IPS-18a (cell line): Measurements from ENCODE around the gene COL7A1.

Source experiments
- H3K27ac ChIP-seq: one replicate; pipeline ENCODE4 v1.5.1; 2013; ENCODE audit warnings: low read length
- H3K27me3 ChIP-seq: one replicate; pipeline ENCODE4 v1.6.1; 2013; ENCODE audit warnings: mild to moderate bottlenecking, low read length; ENCODE audit not compliant: control insufficient read depth, insufficient read depth
- H3K36me3 ChIP-seq: one replicate; pipeline ENCODE4 v1.6.1; 2013; ENCODE audit warnings: low read depth, low read length; ENCODE audit not compliant: control insufficient read depth
- H3K4me1 ChIP-seq: one replicate; pipeline ENCODE4 v1.6.1; 2013; ENCODE audit warnings: low read depth, low read length; ENCODE audit not compliant: control insufficient read depth
- H3K4me3 ChIP-seq: one replicate; pipeline ENCODE4 v1.5.1; 2013; ENCODE audit warnings: low read length
- H3K9ac ChIP-seq: one replicate; pipeline ENCODE4 v1.6.1; 2013; ENCODE audit warnings: mild to moderate bottlenecking, low read length, moderate library complexity
- H3K9me3 ChIP-seq: one replicate; pipeline ENCODE4 v1.6.1; 2013; ENCODE audit warnings: low read depth, low read length; ENCODE audit not compliant: control insufficient read depth

Gene COL7A1

DNA sequence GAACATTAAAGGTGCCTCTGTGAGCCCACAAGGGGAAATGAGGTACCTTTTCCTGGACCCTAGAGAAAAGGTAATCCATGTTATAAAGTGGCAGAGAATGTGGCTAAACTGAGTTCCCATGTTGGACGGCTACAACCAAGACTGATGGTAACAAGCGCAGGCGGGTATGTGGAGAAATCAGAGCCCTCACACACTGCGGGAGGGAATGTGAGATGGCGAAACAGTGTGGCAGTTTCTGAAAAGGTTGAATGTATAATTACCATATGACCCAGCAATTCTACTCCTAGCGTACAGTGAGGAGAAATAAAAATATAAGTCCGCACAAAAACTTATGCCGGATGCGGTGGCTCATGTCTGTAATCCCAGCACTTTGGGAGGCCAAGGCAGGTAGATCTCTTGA is 67.1 kb downstream of the COL7A1 start:
- Histone ChIP-seq H3K9me3 (no peaks in the 10 kb centered on the region), H3K27me3 (no peaks in the 10 kb centered on the region), H3K4me3 (no peak overlapping the region), H3K27ac (no peak overlapping the region), H3K36me3 (peaks cover 11% of the 10 kb centered on the region), H3K4me1 (no peaks in the 10 kb centered on the region), H3K9ac (no peak overlapping the region)

DNA sequence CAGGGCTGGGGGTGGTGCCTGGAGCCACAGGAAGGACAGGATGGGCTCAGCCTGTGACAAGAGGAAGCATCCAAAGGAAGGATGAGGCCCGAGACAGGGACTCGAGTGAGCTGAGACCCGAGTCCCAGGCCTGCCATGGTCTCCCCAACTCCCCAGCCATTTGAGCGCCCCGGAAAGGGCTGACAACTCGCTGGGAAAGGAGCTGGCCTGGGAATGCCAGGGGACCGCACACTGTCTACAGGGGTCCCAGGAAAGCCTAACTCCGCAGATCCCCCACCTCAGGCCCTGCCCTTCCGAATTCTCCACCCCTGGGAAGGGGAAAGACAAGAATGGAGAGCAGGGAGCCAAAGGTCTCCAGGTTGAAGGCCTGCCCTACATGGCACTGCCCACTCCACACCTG is 70.2 kb downstream of the COL7A1 start:
- Histone ChIP-seq H3K9me3 (no peaks in the 10 kb centered on the region), H3K27me3 (no peaks in the 10 kb centered on the region), H3K27ac (no peak overlapping the region), H3K9ac (no peak overlapping the region), H3K4me1 (no peaks in the 10 kb centered on the region), H3K4me3 (no peak overlapping the region), H3K36me3 (no peaks in the 10 kb centered on the region)

DNA sequence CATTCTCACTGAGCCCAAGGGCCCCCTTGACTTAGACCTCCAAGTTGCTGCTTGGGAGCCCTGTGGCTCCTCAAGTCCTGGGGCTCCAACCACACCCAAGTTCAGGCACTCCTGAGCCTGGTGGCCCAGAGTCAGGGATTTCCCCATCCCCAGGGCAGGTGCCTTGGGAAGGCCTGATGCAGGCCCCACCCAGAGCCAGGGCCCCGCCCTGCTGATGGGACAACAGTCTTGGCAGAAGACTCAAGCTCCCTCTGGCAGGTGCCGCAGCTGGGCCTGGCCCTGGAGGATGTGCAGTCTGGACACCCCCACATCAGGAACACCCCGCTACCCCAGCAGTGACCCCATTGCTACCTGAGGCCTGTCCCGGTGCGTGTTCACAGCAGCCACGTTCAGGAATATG is 73.5 kb downstream of the COL7A1 start:
- Histone ChIP-seq H3K9me3 (no peaks in the 10 kb centered on the region), H3K36me3 (no peaks in the 10 kb centered on the region), H3K4me1 (no peaks in the 10 kb centered on the region), H3K4me3 (no peak overlapping the region), H3K9ac (no peak overlapping the region), H3K27ac (no peak overlapping the region), H3K27me3 (no peaks in the 10 kb centered on the region)

DNA sequence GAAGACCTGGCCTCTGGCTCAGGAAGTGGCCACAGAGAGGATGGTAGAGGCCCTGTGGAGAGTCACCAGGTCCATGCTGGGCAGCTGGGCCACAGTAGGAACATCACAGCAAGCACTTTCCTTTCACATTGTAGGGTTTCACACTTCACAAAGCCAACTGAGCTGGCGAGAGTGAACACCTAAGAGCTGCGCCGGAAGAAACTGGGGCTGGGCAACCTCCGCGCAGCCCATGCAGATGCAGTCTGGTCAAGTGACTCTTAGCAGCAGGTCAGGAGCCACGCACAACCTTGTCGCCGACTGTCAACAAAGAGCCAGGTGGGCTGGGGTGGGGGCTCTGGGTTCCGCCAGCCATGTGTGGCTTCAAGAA is 75.9 kb downstream of the COL7A1 start:
- Histone ChIP-seq H3K4me3 (no peak overlapping the region), H3K9me3 (no peaks in the 10 kb centered on the region), H3K27ac (no peak overlapping the region), H3K36me3 (no peaks in the 10 kb centered on the region), H3K27me3 (no peaks in the 10 kb centered on the region), H3K4me1 (no peaks in the 10 kb centered on the region), H3K9ac (no peak overlapping the region)

DNA sequence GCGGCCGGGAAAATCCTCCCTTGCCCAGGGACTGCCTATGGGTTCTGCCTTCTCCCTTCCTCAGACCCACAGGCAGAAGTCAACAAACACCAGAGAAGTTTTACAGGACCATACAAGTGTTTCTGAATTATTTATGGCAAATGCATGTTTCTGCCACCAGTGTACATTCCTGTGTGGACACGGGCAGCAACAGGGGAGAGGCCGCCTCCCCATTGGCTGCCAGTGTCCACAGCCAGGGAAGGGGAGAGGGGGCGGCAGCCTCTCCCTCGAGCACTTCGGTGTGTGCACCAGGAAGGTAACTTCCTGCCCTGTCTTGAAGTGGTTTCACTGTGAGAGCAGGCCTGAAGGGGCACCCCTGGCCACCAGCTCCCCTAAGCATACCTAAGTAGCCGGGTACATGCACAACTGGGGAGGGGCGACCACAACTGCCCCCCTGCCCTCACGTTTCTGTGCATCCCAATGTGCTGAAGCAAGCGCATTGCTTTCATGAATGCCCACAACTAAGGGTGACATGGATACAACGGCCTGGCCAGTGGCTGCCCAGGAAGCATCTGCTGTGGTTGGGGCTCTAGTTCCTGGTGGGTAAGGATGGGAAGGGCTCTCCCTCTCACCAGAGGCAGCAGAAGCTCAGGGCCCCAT is 76.4 kb downstream of the COL7A1 start:
- no peaks in the 10 kb centered on the region for H3K27me3 ChIP-seq
- no peaks in the 10 kb centered on the region for H3K36me3 ChIP-seq
- H3K4me1 ChIP-seq: no peaks in the 10 kb centered on the region
- no peak overlapping the region for H3K27ac ChIP-seq
- H3K9ac ChIP-seq: no peak overlapping the region
- H3K9me3 ChIP-seq: no peaks in the 10 kb centered on the region
- H3K4me3 ChIP-seq: no peak overlapping the region

DNA sequence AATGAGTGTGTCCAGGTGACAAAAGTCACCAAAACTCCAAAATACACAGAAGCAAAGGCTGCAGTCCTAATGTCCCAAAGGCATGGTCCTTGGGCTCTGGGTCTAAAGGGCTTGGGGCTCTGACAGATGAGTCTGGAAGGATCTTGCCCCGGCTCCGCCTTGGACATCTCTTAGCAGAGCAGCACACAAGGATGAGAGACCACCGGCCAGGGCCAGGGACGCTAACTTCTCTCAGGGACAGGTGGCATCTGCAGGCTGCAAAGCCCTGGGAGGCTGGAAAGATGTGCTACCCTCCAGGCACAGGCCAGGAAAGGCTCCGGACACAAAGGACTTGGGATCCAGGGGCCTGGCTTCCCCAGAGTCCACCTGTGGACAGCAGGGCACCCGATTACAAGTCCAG is 77.1 kb downstream of the COL7A1 start:
- Histone ChIP-seq H3K36me3 (no peaks in the 10 kb centered on the region), H3K27ac (no peak overlapping the region), H3K9me3 (no peaks in the 10 kb centered on the region), H3K27me3 (no peaks in the 10 kb centered on the region), H3K9ac (no peak overlapping the region), H3K4me3 (no peak overlapping the region), H3K4me1 (no peaks in the 10 kb centered on the region)

DNA sequence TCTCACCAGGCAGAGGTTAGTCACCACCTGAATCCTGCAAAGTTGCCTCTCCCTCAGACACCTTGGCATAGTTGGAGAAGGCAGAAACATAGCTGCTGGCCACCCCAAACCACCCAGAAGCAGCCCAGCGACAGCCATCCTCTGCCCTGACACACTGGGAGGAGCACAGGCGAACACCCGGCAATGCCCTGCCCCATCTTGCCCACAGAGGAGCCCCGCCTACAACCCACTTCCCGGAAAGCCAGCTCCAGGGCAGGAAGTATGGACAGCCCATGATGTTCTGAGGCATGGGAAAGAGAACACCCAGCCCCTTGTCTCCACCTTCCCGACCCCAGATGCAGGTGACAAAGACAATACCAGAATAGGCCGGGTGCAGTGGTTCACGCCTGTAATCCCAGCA is 78.6 kb downstream of the COL7A1 start:
- H3K36me3 ChIP-seq: no peaks in the 10 kb centered on the region
- H3K27me3 ChIP-seq: no peaks in the 10 kb centered on the region
- H3K4me3 ChIP-seq: no peak overlapping the region
- H3K4me1 ChIP-seq: no peaks in the 10 kb centered on the region
- no peak overlapping the region for H3K9ac ChIP-seq
- H3K9me3 ChIP-seq: no peaks in the 10 kb centered on the region
- no peak overlapping the region for H3K27ac ChIP-seq

DNA sequence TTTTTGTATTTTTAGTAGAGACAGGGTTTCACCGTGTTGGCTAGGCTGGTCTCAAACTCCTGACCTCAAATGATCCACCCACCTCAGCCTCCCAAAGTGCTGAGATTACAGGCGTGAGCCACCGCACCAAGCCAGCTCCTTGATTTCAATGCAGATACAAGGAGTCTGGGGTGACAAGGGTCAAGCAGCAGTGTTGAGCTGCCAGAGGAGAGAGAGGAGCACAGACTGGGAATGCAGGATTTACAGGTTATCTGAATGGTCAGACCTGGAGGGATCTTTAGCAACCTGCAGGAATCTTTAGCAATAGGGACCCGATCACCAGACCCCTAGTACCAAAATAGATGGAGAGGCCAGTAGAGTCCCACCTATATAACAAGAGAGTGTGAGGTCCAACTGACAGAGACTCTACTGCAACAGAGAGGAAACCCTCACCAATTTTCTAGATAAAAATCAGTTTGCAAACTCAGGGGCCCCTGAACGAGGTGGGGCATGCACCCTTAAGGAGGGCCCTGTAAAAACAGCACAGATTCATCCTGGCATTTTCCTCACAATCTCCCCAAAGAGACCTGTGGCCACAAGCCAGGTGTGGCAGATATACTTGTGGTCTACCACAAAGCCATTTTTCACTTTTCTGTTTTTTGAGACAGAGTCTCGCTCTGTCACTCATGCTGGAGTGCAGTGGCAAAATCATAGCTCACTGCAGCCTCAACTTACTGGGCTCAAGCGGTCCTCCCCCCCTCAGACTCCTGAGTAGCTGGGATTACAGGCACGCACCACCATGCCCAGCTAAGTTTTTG is 80.5 kb downstream of the COL7A1 start:
- Histone ChIP-seq H3K4me3 (no peak overlapping the region), H3K27me3 (no peaks in the 10 kb centered on the region), H3K9ac (no peak overlapping the region), H3K4me1 (no peaks in the 10 kb centered on the region), H3K36me3 (no peaks in the 10 kb centered on the region), H3K9me3 (no peaks in the 10 kb centered on the region), H3K27ac (no peak overlapping the region)
